Inferior parietal cortex (tissue), 1 donor: ENCODE results near the gene STXBP1.

Experiments used
- DNase-seq: peaks from one replicate; pipeline ENCODE4 v3.0.0-alpha.2; 2016; ENCODE audit errors: extremely low spot score

The STXBP1 gene

DNA sequence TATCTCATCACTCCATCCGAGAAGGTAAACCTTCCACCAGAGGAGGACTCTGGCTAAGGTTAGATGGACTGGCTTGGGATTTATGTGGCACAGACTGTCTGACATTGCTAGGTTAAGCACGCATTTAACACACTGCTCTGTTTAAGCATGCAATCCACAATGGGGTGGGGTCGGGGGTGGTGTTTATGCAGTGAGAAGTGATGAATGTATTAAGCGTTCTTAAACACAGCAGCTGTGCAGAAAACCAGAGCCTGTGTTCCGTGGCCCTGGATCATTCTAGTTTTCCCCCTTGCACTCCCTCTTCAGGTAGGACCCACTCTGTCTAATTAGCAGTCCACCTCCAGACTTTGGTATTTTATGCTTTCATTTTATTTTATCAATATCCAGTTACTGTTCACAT lies 46.4 kb downstream of the STXBP1 start:
- no peak for DNase-seq

DNA sequence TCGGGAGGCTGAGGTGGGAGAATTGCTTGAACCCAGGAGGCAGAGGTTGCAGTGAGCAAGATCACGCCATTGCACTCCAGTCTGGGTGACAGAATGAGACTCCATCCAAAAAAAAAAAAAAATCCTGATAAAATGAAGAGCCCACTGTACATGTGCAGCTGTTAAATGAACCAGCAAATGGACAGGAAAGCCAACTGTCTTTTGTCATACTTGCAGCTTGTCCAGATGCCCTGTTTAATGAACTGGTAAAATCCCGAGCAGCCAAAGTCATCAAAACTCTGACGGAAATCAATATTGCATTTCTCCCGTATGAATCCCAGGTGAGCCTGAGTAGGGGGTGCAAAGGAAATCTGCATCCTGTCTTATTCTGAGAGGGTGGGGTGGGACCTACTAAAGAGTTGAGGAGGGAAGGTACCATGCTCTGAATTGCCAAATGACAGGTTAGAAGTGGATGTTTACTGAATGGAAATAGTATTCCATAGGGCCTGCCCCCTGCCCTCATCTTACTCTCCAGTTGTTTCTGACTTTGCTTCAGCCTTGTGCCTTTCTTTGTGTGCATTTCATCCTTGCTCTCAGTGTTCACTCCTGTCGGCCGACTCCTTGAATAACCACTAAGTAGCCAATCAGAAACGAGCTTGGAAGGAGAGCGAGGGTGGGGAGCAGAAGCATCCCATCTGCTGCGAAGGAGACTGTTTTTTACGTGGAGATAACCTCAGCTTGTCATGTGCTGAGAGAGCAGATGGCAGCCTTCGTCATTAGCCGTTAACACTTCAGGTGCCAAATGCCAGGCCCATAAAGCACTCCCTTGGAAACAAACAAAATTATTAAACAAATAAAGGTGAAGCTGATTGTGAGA lies 49.0 kb downstream of the STXBP1 start:
- peak; percentile 67 for DNase-seq

DNA sequence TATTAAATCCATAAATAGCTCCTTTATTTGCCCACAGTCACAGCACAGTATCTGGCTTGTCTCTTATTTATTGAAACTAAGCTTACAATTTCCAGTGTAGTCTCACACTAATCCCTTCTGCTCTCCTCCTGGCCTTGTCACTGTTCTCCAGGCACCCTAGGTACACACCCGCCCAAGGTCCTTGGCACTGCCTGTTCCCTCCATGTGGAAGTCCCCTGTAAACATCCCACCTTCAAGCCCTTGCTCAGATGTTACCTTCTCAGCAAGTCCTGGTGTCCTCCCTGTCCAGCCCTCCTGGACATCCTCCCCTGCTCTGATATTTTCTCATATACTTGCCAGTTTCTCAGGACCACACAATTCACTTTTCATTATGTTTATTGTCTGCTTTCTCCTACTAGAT lies 50.5 kb downstream of the STXBP1 start:
- no peak for DNase-seq

DNA sequence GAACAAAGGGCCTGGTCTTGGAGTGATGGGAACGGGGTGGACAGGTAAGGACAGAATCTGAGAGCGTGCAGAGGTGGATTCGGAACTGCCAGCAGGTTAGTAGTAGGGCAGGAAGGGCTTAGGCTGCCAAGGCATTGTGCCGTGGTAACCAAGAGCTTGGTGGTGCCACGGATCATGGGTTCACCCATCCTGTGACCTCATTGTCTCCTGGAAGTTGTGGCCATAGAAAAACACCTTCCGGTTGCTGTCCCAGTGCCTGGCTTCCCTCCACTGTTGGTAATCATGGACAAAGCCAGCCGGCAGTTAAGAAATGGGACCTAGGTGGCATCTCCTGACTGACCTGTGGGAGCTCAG lies 52.2 kb downstream of the STXBP1 start:
- DNase-seq: no peak

DNA sequence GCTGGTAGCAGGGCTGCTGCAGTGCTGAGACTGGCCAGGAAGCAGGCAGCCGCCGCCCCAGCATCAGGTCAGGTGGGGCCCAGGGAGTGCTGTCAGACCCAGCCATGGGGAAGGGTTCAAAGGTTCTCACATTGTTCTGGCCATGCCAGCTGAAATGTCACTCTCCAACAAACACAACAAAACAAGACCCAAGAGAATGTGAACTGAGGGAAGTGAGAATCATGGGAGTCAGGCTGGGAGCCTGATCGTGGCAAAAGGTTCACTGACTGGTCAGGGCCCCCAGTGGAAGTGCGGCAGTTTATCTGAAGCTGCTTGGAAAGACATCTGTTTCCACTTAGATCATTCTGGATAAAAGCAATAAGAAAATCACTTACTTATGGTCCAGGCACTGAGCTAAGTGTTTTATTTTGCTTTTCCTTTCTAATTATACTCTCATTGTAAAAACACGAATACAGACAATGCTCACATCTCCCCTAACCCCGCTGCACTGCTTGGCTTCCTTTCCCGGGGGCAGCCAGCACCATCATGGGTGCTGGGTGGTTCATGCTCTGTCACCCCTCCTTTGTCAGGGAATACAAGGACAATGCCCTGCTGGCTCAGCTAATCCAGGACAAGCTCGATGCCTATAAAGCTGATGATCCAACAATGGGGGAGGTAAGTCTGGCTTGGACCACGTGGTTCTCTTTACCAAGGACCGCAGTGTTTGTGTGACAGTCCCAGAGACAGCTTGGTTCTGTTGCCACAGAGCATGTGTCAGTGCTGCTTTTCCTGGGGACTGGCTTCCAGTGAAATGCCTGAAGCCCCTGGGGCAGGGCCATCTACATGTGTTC lies 52.8 kb downstream of the STXBP1 start:
- no peak for DNase-seq

DNA sequence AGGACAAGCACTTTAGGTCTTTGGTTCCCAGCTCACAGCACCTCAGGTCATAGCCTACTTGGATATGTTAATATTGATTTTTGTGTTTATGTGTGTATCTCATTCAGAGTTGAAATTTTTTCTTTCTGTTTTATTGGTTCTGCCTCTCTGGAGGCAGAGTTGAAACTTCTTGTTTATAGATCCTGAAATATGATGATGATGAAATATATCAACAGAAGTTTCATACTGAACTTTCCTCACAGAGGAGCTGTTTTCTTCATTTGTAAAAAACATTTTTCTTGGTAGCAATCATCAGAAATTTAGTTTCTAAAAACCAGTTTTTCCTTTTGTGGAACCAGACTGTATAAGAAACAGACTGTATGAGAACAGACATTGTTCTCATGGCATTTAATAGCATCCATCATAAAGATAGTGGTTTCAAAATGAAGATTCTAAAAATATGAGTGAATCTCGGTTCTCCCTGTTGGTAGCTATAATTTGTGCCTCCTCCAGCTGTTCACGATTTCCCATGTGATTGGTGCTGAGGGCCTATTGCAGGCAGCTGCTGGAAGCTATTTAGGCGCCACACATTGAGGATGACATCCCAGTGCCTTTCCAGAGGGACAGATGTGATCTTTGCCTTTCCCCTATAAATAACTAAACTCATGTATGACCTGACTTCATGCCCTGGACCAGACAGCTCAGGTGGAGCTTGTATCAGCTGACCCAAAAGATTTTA lies 55.2 kb downstream of the STXBP1 start:
- peak; percentile 40 for DNase-seq

DNA sequence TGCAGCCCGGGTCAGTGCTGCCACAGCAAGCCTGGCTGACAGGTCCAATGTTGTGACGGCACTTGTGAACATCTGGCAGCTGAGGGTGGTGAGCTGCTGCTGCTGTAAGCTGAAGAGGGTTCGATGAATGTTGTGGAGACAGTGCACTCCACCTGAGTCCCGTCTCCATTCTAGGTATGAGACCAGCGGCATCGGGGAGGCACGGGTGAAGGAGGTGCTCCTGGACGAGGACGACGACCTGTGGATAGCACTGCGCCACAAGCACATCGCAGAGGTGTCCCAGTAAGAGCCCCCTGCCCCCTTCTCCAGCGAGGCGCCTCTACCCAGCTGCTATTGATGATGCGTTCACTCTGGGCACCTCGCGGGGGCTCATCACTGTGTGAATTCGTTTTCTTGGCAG lies 55.8 kb downstream of the STXBP1 start:
- no peak for DNase-seq

DNA sequence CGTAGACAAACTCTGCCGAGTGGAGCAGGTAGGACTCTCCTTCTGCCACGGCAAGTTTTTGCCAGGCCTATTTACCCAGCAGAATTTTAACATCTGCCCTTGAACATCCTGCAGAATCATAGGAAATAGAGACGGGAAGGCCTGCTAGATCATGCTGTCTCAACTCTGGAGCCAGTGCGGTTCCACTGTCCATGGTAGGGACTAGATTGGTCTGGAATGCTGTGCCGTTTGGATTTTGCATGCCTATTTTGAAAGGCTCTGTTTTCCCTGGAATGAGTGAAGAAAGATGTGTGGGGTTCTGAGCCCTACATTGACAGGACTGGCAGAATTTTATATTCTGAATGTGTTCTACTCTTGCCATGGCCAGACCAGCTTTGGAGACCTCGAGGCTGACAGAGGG lies 61.2 kb downstream of the STXBP1 start:
- no peak for DNase-seq

DNA sequence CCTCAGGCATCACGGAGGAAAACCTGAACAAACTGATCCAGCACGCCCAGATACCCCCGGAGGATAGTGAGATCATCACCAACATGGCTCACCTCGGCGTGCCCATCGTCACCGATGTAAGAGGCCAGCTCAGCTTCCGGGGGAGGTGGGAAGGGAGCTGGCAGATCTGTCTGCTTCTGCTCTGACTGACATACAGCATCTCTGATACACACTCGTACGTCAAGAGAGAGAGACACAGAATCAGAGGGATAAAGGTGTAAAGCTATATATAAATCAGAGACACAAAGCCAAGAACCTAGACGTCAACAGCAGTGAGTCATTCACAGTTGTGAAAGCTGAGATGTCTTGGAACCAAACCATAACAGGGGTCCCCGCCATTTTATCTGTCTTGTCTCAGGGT lies 64.6 kb downstream of the STXBP1 start:
- peak; percentile 51 for DNase-seq

DNA sequence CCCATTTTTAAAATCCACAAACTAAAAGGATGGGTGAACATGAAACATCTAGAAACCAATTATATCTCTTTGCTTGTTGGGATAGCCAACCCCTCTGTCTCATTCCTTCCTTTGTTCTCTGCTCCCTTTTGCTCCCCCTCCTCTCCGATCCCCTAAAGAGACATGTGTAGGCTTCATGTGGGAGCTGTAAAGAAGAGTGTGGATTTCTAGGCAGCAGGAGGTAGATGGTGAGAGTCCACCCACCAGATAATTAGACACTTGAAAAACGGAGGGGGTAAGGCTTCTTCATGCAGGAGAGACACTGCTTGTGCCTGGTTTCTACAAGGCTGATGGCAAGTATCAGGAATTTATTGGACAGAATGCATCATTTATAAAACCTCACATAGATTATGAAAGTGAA lies 67.4 kb downstream of the STXBP1 start:
- peak; percentile 21 for DNase-seq

DNA sequence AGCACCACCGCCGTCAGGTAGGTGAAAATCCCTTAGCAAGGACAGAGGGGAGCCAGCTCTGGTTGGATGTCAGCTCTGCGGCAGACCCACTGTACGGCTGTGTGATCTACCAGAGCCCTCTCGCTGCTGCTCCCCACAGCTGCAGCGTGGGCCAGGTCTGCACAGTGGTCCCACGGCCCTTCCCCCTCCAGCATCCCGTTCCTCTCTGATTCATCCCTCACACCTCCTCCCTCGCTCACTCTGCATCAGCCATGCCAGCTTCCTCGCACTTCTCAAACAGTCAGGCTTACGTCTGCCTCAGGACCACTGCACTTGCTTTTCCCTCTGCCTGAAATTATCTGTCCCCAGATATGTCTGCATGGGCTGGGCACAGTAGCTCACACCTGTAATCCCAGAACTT lies 68.1 kb downstream of the STXBP1 start:
- peak; percentile 35 for DNase-seq

DNA sequence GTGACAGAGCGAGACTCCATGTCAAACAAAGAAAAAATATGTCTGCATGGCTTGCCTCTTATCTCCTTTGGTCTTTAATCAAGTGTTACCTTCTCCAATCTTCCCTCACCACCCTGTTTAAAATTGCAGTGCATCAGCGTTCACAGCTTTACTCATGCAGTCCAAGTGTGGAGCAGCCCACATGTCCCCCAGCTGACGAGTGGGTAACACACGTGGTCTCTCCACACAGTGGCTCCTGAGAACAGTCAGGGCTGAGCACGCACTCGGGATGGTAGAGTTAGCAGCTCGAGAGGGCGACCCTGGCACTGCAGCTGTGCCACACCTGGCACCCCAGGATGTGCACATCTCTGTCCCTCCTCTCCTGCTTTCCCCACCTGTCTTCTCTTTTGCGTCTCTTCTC lies 68.8 kb downstream of the STXBP1 start:
- DNase-seq: peak; percentile 58

DNA sequence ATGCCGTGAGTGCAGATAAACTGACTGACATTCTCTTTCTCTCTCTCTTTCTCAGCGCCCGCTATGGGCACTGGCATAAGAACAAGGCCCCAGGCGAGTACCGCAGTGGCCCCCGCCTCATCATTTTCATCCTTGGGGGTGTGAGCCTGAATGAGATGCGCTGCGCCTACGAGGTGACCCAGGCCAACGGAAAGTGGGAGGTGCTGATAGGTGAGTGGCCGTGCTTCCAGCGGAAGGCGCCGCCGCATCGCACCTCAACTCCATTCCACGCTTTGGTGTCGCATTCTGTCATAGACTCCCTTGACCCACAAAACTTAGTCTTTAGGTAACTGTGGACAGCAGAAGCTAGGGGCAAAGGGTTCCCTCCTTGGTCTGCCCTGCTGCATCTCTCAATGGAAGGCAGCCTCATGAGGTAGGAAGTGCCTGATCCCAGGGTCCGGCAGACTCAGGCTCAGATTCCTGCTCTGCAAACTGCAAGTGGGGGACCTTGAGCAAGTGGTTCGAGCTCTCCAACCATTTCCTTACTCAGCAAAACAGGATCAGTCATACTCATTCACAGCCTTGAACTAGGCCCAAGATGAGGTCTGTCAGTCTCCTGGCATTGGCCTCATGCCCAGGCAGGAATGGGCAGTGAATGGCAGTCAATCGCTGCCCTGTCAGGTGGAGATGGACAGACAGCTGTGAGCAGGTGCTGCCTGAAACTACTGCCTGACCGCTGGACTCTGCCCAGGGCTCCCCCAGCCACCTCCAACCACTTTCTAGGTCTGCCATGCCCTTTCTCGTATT lies 70.5 kb downstream of the STXBP1 start:
- no peak for DNase-seq

DNA sequence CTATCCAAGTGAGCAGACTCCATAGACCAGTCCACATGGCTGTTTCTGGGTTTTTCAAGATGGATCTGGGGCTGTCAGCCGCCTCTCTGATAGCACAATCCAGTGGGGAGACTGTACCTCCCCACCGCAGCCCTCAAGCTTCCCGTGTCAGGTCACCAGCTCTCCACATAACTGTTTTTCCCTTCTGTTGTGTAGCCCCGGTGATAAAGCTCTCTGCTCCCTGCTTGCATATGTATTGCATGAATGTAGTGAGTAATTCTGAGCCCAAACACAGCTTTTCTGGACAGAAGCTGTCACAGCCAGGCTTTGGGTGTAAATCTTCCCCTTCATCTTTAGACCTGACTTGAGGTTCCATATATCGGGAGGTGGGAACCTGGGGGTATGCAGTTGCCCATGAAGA lies 71.6 kb downstream of the STXBP1 start:
- DNase-seq: no peak

DNA sequence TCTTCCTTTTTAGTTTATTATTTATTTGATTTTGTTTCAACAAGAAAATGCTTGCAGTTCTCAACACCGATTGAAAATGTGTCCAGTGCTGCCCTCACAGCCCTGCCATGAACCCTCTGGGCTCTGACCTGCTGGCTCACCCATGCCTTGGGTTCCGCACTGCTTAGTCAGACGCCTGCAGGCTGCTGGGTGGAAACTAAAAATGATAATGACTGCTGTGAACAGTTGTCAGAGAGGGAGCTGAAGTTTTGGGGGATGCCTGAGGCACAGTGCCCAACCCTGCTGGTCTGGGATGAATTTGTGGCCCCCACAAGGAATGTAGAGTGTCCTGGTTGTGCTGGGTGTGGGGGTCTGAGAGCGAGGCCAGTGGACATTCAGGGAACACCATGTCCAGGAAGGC lies 72.5 kb downstream of the STXBP1 start:
- no peak for DNase-seq

DNA sequence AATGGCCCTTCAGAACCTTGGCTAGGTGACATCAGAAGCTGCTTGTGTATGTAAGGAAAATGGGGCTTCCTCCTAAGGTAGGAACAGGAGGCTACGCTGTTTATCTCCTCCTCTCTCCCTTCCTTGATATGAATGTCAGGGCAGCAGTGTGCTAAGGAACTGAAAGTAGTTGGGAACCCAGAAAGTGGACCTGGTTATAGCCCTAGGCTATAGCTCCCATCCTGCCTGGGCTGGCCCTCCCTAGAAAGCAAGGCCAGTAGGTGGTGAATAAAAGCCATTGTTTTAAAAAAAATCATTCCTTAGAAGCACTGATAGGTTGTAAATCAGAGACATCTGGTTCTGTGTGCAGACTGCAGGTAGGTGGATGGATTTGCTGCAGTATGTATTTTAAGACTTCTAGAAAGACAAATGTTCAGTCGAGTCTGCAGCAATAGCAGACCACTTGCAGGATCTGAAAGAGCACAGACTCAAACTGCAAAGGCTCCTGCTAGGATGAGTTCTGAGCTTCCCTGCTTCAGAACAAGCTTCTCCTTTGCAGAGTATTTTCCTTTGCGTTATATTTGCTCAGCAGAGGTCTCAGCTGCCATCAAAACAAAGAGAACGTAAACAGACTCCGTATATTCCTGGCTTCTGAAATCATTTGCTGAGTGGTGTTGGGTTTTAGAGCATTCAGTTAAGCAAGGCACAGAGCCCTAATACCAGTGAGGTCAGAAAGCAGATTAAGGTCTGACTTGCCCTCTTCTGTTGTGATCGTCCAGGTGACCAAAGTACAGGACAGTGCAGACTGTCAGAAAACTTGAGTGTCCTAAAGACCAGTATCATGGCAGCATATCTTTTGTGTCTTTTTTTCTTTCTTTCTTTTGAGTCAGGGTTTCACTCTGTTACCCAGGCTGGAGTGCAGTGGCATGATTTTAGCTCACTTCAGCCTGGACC lies 74.7 kb downstream of the STXBP1 start:
- peak; percentile 33 for DNase-seq

DNA sequence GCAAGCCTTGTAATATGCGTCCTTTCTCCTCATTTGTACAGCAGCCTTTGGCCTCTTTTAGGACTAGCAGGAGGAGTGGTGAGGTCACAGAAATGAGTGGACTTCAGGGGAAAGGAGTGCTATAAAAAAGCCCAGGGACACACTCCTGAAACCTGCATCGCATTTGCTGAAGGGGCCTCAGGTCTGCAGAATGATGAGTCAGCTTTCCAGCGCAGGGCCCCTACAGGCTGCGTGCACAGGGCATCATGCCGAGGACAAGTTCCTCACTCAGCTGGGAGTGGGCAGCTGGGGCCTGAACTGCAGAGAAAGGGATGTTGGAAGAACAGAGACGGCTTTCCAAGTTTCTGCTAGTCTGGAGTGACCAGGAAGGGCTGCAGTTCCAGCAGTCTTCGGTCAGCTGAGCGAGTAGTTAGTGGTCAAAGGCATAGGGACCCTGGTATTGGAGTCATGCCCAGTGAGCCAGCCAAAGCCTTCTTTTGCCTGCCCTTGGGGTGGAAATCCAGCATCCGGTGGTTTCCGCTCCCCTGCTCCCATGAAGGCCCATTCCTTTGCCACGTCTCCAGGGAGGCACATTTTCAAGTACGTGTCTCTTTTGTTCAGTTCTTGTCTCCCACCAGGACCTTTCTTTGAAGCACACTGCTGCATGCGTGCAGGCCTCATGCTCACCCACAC lies 77.4 kb downstream of the STXBP1 start:
- DNase-seq: no peak

DNA sequence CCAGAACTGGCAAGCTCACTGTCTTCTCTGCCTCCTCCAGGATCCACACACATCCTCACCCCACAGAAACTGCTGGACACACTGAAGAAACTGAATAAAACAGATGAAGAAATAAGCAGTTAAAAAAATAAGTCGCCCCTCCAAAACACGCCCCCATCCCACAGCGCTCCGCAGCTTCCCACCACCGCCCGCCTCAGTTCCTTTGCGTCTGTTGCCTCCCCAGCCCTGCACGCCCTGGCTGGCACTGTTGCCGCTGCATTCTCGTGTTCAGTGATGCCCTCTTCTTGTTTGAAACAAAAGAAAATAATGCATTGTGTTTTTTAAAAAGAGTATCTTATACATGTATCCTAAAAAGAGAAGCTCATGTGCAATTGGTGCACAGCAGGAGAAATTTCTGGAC lies 78.7 kb downstream of the STXBP1 start:
- DNase-seq: no peak

DNA sequence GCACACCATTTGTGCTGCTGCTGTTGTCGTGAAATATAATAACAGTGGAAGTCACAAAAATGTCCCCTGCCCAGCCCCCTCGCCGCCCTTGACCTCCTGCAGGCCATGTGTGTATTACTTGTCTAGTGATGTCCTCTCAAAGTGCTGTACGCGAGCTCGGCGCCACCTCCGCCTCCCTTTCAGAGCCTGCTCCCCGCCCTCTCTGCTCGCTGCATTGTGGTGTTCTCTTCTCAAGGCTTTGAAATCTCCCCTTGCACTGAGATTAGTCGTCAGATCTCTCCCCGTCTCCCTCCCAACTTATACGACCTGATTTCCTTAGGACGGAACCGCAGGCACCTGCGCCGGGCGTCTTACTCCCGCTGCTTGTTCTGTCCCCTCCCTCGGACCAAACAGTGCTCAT lies 80.0 kb downstream of the STXBP1 start:
- DNase-seq: no peak

DNA sequence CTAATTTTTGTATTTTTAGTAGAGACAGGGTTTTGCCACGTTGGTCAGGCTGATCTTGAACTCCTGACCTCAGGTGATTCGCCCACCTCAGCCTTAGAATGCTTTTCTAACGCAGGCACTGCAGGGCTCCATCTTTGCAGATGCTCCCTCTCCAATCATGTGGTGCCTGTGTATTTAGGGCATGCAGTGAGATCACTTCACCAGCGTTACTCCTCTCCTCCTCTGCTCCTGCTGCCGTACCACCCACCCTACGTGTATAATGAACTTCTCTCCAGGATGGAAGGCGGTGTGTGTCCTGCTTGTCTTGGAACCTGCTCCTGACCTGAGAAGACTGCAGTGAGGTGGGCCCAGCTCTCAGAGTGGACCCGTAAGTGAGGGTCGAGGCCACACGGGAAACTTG lies 81.1 kb downstream of the STXBP1 start:
- DNase-seq: peak; percentile 41
